Activated naive CD8-positive, alpha-beta T cell treated with anti-CD3 and anti-CD28 coated beads, Interleukin-2, amount 50 U/mL, for 24 hours (primary cell): ENCODE results near the gene ZNF407.

Source experiments
- ATAC-seq: fragments of 150-1000 bp; cut with Tn5 transposase; one replicate; pipeline ENCODE4 v1.10.0; 2021
- DNase-seq: peaks from one replicate; pipeline ENCODE4 v3.0.0; 2021
- H3K27ac Mint-ChIP-seq: one replicate; pipeline ENCODE4 v1.8.0; 2021; ENCODE audit warnings: mild to moderate bottlenecking, mixed read lengths
- H3K27me3 Mint-ChIP-seq: one replicate; pipeline ENCODE4 v1.8.0; 2021; ENCODE audit warnings: mixed read lengths
- H3K36me3 Mint-ChIP-seq: one replicate; pipeline ENCODE4 v1.8.0; 2021; ENCODE audit warnings: low read depth, mixed read lengths
- H3K4me1 Mint-ChIP-seq: one replicate; pipeline ENCODE4 v1.8.0; 2021; ENCODE audit warnings: mixed read lengths
- H3K4me3 Mint-ChIP-seq: one replicate; pipeline ENCODE4 v1.8.0; 2021; ENCODE audit warnings: mild to moderate bottlenecking, moderate library complexity, mixed read lengths
- H3K9me3 Mint-ChIP-seq: one replicate; pipeline ENCODE4 v1.8.0; 2021; ENCODE audit warnings: mixed read lengths

ZNF407 gene

DNA sequence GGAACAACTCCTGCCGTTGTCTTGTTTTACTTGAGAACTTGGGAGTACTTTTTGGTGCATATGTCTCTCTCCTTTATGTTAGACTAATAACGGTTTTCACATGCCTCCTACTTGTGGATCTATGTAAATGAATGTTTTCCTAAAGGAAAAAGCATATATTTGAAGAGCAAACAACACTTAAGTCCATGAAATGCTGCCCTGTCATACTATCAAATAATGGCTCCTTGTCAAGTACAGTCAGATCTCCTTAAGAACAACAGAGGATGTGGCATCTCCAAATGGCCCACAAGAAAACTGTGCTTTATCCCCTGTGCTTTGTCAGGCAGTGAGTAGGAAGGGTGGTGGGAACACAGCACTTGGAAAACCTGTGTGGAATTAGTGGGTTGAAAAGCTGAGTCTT is 413.0 kb downstream of the ZNF407 start:
- H3K27me3 Mint-ChIP-seq = no peaks in the 10 kb centered on the region
- ATAC-seq (no peak), DNase-seq (no peak)
- H3K27ac Mint-ChIP-seq = no peak overlapping the region
- peaks cover 2% of the 10 kb centered on the region for H3K4me1 Mint-ChIP-seq
- H3K4me3 Mint-ChIP-seq = no peak overlapping the region
- peaks cover 10% of the 10 kb centered on the region for H3K36me3 Mint-ChIP-seq
- H3K9me3 Mint-ChIP-seq = no peaks in the 10 kb centered on the region

DNA sequence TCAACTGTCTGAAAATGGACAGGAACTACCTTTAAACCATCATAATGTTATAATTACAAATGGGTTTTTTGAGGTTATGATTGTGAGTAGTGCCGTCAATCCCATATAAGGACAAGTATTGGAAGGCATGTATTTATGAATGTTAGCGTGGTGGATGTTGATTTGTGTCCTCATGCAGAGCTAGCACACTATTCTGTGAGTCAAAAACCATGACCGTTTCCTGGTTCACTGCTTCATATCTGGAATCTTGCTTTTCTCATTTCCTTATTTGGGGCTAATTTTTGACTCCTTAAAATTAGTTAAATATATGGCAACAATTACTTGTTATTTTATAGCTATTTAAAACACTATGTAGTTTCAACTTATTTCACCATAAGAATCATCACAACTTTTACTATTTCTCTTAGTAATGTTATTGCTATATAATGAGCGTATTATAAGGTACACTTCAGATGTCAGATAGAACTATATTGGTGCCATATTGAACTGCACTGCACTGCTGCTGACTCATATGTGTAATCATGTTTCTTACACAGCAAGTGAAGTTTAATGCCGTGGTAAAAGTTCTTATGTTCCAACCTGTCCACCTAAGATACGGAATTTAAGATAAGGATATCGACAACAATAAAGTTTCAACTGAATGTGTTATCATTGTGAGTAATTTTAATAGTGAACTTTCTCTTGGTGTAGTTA is 418.5 kb downstream of the ZNF407 start:
- H3K4me1 Mint-ChIP-seq = peaks cover 5% of the 10 kb centered on the region
- H3K9me3 Mint-ChIP-seq = no peaks in the 10 kb centered on the region
- H3K27ac Mint-ChIP-seq = no peak overlapping the region
- H3K27me3 Mint-ChIP-seq = no peaks in the 10 kb centered on the region
- ATAC-seq = no peak
- DNase-seq = no peak
- H3K36me3 Mint-ChIP-seq = no peaks in the 10 kb centered on the region
- H3K4me3 Mint-ChIP-seq = no peak overlapping the region

DNA sequence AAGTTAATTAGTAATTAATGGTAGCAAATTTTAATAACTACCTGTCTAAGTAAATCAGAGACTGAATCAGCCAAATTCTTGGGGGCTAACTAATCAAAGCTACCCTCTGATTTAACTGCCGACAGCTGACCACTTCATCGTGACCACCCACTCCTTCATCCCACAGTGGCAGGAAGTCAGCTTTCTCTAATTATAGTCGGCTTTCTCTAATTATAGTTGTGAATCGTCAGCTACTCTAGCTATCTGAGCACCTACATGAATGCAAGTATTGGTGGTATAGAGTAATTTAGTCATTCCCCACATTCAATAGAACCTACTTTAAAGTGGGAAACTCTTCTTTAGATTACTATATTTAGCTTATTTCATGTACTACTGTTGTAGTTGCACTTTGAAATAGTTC is 425.8 kb downstream of the ZNF407 start:
- Mint-ChIP-seq H3K27ac (no peak overlapping the region), H3K4me3 (no peak overlapping the region), H3K27me3 (no peaks in the 10 kb centered on the region), H3K9me3 (peaks cover 4% of the 10 kb centered on the region), H3K36me3 (no peaks in the 10 kb centered on the region), H3K4me1 (peaks cover 12% of the 10 kb centered on the region)
- no peak for DNase-seq
- ATAC-seq = no peak

DNA sequence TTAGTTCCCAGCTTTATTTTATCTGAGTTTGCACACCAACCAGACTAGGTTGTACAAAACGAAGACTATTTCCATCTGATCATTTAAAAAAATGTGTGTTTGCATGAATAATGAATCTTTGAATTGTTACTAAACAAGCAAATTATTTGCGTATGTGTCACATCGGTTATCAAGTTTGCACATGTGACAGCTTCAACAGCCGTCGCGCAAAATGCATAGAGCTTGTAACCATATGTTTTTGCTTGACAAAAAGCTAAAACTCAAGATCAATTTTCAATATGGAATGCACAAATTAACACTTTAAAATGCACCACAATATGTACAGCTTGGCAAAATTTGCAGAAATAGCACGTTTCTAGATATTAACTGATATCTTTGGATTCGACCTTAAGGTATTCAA is 427.2 kb downstream of the ZNF407 start:
- peaks cover 8% of the 10 kb centered on the region for H3K36me3 Mint-ChIP-seq
- H3K4me3 Mint-ChIP-seq = no peak overlapping the region
- peaks cover 17% of the 10 kb centered on the region for H3K4me1 Mint-ChIP-seq
- no peak for ATAC-seq
- no peak for DNase-seq
- peaks cover 4% of the 10 kb centered on the region for H3K9me3 Mint-ChIP-seq
- no peak overlapping the region for H3K27ac Mint-ChIP-seq
- no peaks in the 10 kb centered on the region for H3K27me3 Mint-ChIP-seq

DNA sequence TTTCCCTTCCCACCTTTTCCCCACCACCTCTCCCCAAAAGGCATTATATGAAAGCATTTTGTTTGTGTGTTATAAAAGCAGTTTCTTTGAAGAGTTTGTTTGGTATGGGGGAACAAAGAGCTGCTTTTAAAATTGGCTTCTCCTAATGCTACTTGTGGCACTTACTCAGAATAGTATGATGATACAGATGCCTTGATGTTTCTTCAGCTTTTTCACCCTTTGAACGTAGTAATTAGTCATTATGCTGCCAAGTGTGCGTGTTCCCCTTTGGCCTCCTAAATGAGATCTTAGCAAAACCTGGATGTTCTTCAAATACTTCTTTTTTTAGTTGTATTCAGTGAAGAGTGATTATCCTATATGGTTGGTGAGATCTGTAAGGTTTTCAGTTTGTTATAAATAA is 427.9 kb downstream of the ZNF407 start:
- Mint-ChIP-seq H3K27ac (no peak overlapping the region), H3K4me1 (peaks cover 17% of the 10 kb centered on the region), H3K27me3 (no peaks in the 10 kb centered on the region), H3K4me3 (no peak overlapping the region), H3K9me3 (peaks cover 4% of the 10 kb centered on the region), H3K36me3 (peaks cover 8% of the 10 kb centered on the region)
- ATAC-seq (no peak), DNase-seq (no peak)

DNA sequence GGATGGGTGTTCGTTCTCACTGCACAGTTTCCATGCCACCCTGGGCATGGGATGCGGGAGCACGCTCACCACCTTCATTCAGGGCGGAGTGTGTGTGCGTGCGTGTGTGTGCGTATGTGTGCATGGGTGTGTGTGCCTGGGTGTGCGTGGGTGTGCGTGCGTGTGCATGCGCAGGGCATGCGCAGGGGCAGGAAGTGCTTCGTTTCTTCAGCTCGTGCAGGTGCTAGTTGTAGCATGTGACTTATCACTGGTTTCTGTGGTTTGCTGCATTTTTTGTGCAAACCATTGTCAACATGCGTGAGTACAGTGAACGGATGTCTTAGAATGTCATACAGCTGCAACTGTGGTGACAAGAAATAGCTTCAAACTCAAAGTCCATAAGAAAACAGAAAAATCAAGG is 431.8 kb downstream of the ZNF407 start:
- H3K27ac Mint-ChIP-seq = no peak overlapping the region
- H3K4me1 Mint-ChIP-seq = peaks cover 15% of the 10 kb centered on the region
- H3K36me3 Mint-ChIP-seq = peaks cover 8% of the 10 kb centered on the region
- H3K9me3 Mint-ChIP-seq = peaks cover 4% of the 10 kb centered on the region
- H3K4me3 Mint-ChIP-seq = no peak overlapping the region
- ATAC-seq (no peak), DNase-seq (no peak)
- no peaks in the 10 kb centered on the region for H3K27me3 Mint-ChIP-seq

DNA sequence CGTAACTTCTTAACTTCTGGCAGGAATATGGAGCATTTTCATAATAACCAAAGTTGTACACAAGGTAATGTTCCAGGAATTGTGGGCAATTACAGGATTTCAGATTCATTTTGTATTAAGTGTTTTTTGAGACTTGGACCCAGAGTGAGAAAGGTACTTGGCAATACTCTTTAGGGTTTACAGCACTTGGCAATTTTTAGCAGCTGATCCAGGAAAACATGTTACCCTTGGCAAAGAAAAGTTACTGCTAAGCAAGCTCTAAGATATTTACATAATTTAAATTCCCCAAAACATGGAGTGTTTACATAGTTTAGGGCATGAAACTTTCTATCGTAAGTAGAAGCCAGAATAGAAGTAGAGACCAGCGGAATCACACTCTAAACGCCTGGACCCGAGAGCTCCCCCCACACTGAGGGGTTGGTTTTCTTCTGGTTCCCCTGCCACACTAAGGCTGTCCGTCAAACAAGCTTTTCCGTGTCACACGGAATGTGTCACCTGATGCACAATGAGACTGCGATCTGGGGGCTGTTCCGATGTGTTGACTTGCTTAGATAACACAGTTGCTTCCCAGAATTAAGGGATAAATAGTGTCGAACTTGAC is 434.1 kb downstream of the ZNF407 start:
- DNase-seq (no peak), ATAC-seq (no peak)
- peaks cover 9% of the 10 kb centered on the region for H3K4me1 Mint-ChIP-seq
- H3K4me3 Mint-ChIP-seq = no peak overlapping the region
- no peaks in the 10 kb centered on the region for H3K27me3 Mint-ChIP-seq
- H3K27ac Mint-ChIP-seq = no peak overlapping the region
- peaks cover 4% of the 10 kb centered on the region for H3K9me3 Mint-ChIP-seq
- peaks cover 10% of the 10 kb centered on the region for H3K36me3 Mint-ChIP-seq

DNA sequence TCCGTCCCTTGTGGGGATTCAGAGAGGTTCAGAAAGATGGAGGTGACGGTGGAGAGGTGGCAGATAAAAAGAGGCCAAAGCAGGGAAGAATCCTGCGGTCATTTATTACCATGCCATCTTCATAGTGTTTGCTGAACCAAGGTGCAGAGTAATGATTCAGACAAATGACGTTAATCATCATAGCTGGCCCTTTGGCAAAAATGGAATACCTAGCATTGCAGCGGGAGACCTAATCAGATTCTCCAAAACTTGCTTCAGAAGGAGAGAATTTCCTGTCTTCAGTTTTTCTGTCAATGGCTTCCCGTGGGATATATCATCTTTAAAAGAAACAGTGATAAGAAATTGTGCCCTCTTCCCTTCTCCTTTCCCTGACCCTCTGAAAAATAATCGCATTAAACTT is 435.8 kb downstream of the ZNF407 start:
- no peaks in the 10 kb centered on the region for H3K27me3 Mint-ChIP-seq
- H3K9me3 Mint-ChIP-seq = no peaks in the 10 kb centered on the region
- no peak for ATAC-seq
- peaks cover 13% of the 10 kb centered on the region for H3K36me3 Mint-ChIP-seq
- H3K4me3 Mint-ChIP-seq = no peak overlapping the region
- no peak overlapping the region for H3K27ac Mint-ChIP-seq
- peaks cover 9% of the 10 kb centered on the region for H3K4me1 Mint-ChIP-seq
- no peak for DNase-seq

DNA sequence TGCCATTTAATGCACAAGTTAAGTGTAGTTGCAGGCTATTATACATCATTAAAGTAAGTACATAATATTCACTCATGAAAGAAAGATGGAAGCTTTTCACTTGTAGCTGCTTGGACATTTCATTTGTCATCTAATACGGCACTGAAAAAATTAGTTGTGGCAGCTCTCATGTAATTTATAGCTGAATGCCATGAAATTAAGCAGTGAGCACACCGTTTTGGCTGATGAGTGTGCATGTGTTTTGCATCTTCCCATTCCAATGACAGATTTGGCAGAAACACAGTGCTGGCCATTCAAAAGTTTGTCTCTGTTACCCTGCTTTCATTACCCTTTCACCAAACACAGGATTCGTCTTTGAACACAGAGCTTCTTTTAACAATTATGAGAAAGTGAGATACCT is 437.3 kb downstream of the ZNF407 start:
- peaks cover 5% of the 10 kb centered on the region for H3K36me3 Mint-ChIP-seq
- H3K4me1 Mint-ChIP-seq = no peaks in the 10 kb centered on the region
- no peaks in the 10 kb centered on the region for H3K9me3 Mint-ChIP-seq
- no peaks in the 10 kb centered on the region for H3K27me3 Mint-ChIP-seq
- no peak overlapping the region for H3K27ac Mint-ChIP-seq
- H3K4me3 Mint-ChIP-seq = no peak overlapping the region
- DNase-seq = no peak
- ATAC-seq = no peak

DNA sequence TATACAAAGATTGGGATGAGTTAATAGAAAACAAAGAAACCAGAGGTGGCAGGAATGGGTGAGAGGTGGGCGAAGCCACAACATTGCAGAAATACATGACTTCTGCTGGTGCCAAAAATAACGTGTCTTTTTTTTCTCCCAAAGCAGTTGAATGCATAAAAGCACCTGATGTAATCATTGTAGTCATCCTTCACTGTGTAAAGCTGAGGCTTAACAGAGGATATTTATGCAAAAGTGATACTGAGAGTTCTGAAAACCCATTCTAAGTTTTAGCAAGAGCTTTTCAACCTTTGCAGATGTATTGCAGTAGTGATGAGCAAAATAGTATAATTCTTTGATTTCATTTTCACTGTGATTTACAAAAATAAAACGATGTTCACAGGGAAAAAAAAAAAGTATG is 438.3 kb downstream of the ZNF407 start:
- no peak overlapping the region for H3K27ac Mint-ChIP-seq
- ATAC-seq = no peak

DNA sequence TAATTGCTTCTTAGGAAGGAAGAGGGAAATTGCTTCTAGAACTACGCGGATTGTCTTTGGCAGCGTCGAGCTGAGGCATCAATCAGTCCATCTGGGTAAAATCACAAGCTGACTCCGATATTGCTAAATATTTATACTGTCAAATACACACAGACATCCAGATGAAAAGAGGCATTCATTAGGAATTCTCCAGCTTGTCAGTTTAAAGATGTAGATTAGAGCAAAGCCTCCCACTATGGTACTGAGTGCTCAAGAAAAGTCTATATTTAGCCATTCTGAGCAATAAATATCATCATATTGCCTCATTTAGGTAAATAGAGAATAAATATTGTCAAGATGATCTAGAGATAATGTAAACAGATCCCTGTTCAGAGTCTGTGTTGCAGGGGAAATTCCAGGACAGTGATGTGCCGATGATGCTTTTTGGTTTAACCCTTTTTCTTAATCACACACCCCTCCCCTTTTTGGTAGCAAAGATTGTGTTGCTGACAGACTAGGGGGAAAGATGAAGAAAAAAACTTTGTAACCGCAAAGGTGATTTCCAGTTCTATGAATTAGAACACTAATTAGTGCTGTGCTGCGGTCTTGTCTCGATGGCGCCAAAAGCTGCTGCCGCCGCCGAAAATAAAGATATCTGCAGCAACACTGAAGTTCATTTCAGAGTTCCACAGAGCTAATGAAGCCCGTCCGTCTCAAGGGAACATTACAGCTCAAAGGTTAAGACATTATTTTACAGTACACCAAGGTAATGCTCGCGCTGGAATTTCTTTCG is 439.4 kb downstream of the ZNF407 start:
- H3K27ac Mint-ChIP-seq = no peak overlapping the region
- no peak overlapping the region for H3K4me3 Mint-ChIP-seq
- H3K36me3 Mint-ChIP-seq = peaks cover 5% of the 10 kb centered on the region
- no peaks in the 10 kb centered on the region for H3K4me1 Mint-ChIP-seq
- H3K27me3 Mint-ChIP-seq = no peaks in the 10 kb centered on the region
- no peaks in the 10 kb centered on the region for H3K9me3 Mint-ChIP-seq
- DNase-seq (no peak), ATAC-seq (no peak)

More for the DNA sequence above, 438.3 kb downstream of the ZNF407 start:
- Mint-ChIP-seq H3K9me3 (no peaks in the 10 kb centered on the region), H3K36me3 (peaks cover 5% of the 10 kb centered on the region), H3K27me3 (no peaks in the 10 kb centered on the region), H3K4me3 (no peak overlapping the region), H3K4me1 (no peaks in the 10 kb centered on the region)
- no peak for DNase-seq

DNA sequence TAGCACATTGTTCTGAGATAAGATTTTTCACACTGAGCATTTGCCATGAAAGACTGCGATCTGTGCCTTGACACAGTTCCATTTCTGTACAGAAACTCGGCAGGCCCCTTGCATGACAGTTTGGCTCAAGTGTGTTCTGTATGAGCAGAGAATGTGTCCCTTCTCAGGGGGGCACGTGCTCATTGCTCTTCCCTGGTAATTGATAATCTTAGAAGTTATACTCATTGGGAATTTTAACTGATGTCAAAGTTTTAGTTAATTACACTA is 440.0 kb downstream of the ZNF407 start:
- no peaks in the 10 kb centered on the region for H3K27me3 Mint-ChIP-seq
- H3K27ac Mint-ChIP-seq = no peak overlapping the region
- H3K9me3 Mint-ChIP-seq = no peaks in the 10 kb centered on the region
- no peak overlapping the region for H3K4me3 Mint-ChIP-seq
- no peaks in the 10 kb centered on the region for H3K4me1 Mint-ChIP-seq
- H3K36me3 Mint-ChIP-seq = peaks cover 5% of the 10 kb centered on the region
- ATAC-seq (no peak), DNase-seq (no peak)

DNA sequence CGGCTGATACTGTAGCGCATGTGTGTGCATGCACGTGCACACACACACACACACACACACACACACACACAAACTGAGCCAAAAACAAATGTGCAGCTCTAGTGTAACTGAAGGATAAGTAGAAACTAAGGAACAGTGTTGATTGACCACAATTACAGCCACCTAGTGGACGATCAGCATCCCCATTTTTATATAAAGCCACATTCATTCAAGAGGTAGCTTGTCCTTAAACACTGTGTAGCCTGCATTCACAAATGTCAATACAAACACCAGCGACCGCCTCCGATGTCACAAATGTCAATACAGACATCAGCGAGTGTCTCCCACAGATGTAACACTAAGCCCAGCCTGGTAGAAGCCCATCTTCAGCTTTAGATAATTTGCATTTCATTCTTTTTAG is 443.9 kb downstream of the ZNF407 start:
- peaks cover 5% of the 10 kb centered on the region for H3K36me3 Mint-ChIP-seq
- no peaks in the 10 kb centered on the region for H3K9me3 Mint-ChIP-seq
- ATAC-seq = no peak
- H3K4me3 Mint-ChIP-seq = no peak overlapping the region
- no peaks in the 10 kb centered on the region for H3K4me1 Mint-ChIP-seq
- H3K27me3 Mint-ChIP-seq = no peaks in the 10 kb centered on the region
- no peak for DNase-seq
- H3K27ac Mint-ChIP-seq = no peak overlapping the region

DNA sequence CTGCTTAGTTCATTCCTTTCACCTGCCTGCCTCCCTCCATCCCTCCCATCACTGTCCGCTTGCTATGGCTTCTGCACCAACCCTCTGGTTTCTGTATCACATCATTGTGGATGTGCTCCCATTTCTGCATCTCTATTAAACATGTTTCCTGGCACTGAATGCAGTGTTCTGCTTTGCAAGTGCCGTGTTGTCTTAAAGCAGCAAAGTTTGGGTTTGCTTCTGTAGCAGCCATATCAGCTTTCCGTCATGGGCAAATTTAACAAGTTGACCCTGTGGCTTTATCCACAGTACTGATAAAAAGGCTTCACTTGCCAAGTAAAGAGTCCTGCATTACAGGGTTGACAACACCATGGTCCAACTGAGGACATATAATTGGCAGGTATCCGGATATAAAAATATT is 445.8 kb downstream of the ZNF407 start:
- DNase-seq = no peak
- Mint-ChIP-seq H3K4me1 (no peaks in the 10 kb centered on the region), H3K9me3 (no peaks in the 10 kb centered on the region), H3K27ac (no peak overlapping the region), H3K27me3 (no peaks in the 10 kb centered on the region), H3K4me3 (no peak overlapping the region), H3K36me3 (peaks cover 2% of the 10 kb centered on the region)
- ATAC-seq = no peak

DNA sequence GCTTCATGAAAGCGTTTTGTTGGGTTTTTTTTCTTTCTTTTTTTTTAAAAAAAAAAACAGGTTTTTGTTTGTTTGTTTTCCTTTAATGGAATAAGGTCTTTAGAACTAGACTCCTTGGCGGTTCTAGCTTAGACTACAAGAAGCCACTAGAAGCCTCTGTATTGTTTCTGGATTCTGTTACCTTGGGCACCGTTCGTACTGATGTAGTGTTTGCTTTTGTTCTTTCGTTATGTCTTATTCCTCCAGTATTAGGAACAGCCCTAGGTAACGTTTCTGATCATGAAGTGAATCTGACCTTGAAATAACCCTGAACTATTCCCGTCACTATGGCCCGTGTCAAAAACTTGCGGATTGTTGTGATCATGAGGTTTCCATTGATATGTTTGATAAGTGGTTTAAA is 446.6 kb downstream of the ZNF407 start:
- Mint-ChIP-seq H3K36me3 (peaks cover 2% of the 10 kb centered on the region), H3K4me3 (no peak overlapping the region), H3K27ac (no peak overlapping the region), H3K9me3 (no peaks in the 10 kb centered on the region), H3K4me1 (no peaks in the 10 kb centered on the region), H3K27me3 (no peaks in the 10 kb centered on the region)
- ATAC-seq (no peak), DNase-seq (no peak)
